ENCODE results near the gene GOLPH3.

The GOLPH3 gene

GRCh38 chr5:32201122-32201753, 27.1 kb upstream of the GOLPH3 start (continued):
- TF ChIP-seq PRDM2 (tag by site-specific recombination; IDR thresholded peaks at IDR 0.05; ENCODE audit: borderline replicate concordance) (no peak), ZNF10 (tag by site-specific recombination; IDR thresholded peaks at IDR 0.05) (no peak), ZNF549 (tag by site-specific recombination; IDR thresholded peaks at IDR 0.05) (no peak), ZBTB49 (tag by site-specific recombination; IDR thresholded peaks at IDR 0.05; ENCODE audit: low read depth) (no peak), ZNF211 (tag by site-specific recombination; IDR thresholded peaks at IDR 0.05; ENCODE audit: low read depth) (no peak), ZNF280C (tag by site-specific recombination; IDR thresholded peaks at IDR 0.05) (no peak), ZNF521 (tag by site-specific recombination; IDR thresholded peaks at IDR 0.05) (no peak), ZNF23 (tag by site-specific recombination; IDR thresholded peaks at IDR 0.05; ENCODE audit: borderline replicate concordance) (no peak), ZNF585B (tag by site-specific recombination; IDR thresholded peaks at IDR 0.05) (no peak), ZNF785 (tag by site-specific recombination; IDR thresholded peaks at IDR 0.05) (no peak), ZNF658 (tag by site-specific recombination; IDR thresholded peaks at IDR 0.05) (no peak), ZNF324 (tag by site-specific recombination; IDR thresholded peaks at IDR 0.05) (0 out of 2 replicates have a peak, but pooled peaks have one; percentile 14), HOXA7 (CRISPR knock-in tag; IDR thresholded peaks at IDR 0.05; ENCODE audit: borderline replicate concordance) (no peak)
- TF ChIP-seq, protein P1, sequence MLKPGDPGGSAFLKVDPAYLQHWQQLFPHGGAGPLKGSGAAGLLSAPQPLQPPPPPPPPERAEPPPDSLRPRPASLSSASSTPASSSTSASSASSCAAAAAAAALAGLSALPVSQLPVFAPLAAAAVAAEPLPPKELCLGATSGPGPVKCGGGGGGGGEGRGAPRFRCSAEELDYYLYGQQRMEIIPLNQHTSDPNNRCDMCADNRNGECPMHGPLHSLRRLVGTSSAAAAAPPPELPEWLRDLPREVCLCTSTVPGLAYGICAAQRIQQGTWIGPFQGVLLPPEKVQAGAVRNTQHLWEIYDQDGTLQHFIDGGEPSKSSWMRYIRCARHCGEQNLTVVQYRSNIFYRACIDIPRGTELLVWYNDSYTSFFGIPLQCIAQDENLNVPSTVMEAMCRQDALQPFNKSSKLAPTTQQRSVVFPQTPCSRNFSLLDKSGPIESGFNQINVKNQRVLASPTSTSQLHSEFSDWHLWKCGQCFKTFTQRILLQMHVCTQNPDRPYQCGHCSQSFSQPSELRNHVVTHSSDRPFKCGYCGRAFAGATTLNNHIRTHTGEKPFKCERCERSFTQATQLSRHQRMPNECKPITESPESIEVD (tag by site-specific recombination; IDR thresholded peaks at IDR 0.05): no peak; the same call in 1 of the 2 replicates
- TF ChIP-seq, protein P2, sequence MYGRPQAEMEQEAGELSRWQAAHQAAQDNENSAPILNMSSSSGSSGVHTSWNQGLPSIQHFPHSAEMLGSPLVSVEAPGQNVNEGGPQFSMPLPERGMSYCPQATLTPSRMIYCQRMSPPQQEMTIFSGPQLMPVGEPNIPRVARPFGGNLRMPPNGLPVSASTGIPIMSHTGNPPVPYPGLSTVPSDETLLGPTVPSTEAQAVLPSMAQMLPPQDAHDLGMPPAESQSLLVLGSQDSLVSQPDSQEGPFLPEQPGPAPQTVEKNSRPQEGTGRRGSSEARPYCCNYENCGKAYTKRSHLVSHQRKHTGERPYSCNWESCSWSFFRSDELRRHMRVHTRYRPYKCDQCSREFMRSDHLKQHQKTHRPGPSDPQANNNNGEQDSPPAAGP (tag by site-specific recombination; IDR thresholded peaks at IDR 0.05): no peak
- TF ChIP-seq, protein P3, sequence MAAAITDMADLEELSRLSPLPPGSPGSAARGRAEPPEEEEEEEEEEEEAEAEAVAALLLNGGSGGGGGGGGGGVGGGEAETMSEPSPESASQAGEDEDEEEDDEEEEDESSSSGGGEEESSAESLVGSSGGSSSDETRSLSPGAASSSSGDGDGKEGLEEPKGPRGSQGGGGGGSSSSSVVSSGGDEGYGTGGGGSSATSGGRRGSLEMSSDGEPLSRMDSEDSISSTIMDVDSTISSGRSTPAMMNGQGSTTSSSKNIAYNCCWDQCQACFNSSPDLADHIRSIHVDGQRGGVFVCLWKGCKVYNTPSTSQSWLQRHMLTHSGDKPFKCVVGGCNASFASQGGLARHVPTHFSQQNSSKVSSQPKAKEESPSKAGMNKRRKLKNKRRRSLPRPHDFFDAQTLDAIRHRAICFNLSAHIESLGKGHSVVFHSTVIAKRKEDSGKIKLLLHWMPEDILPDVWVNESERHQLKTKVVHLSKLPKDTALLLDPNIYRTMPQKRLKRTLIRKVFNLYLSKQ (tag by site-specific recombination; IDR thresholded peaks at IDR 0.05; ENCODE audit: borderline replicate concordance): no peak
